WTC11 (cell line): ENCODE results near the gene STARD9.

Experiments used
- ATF1 ChIP-seq: sonication (generic); formaldehyde crosslinking; IDR thresholded peaks from 2 replicates; pipeline ENCODE4 v1.8.1; 2023; ENCODE audit warnings: mild to moderate bottlenecking, moderate library complexity, missing genetic modification reagents
- ATF3 ChIP-seq: sonication (generic); formaldehyde crosslinking; conservative IDR thresholded peaks from 2 replicates; pipeline ENCODE4 v1.8.1; 2022; ENCODE audit warnings: mild to moderate bottlenecking, missing genetic modification reagents
- CTCF ChIP-seq: fragments of 200-600 bp; IDR thresholded peaks from 2 replicates; pipeline ENCODE4 v1.8.0; 2022; ENCODE audit warnings: antibody characterized with exemption
- E2F4 ChIP-seq: sonication (generic); formaldehyde crosslinking; IDR thresholded peaks from 2 replicates; pipeline ENCODE4 v1.8.1; 2022; ENCODE audit warnings: low read depth, mild to moderate bottlenecking, moderate library complexity, missing genetic modification reagents, borderline replicate concordance
- ESRRA ChIP-seq: sonication (generic); formaldehyde crosslinking; IDR thresholded peaks from 2 replicates; pipeline ENCODE4 v1.8.1; 2022; ENCODE audit warnings: mild to moderate bottlenecking, missing genetic modification reagents, borderline replicate concordance
- GABPB1 ChIP-seq: sonication (generic); formaldehyde crosslinking; IDR thresholded peaks from 2 replicates; pipeline ENCODE4 v1.8.1; 2023; ENCODE audit warnings: mild to moderate bottlenecking, missing genetic modification reagents
- JAZF1 ChIP-seq: fragments of 250-450 bp; sonication (Bioruptor Pico); IDR thresholded peaks from 2 replicates; pipeline ENCODE4 v1.9.0; 2021; ENCODE audit warnings: moderate library complexity, mild to moderate bottlenecking, inconsistent platforms
- RELA ChIP-seq: sonication (generic); formaldehyde crosslinking; IDR thresholded peaks from 2 replicates; pipeline ENCODE4 v1.8.1; 2022; ENCODE audit warnings: missing genetic modification reagents, mild to moderate bottlenecking, borderline replicate concordance
- SOX15 ChIP-seq: fragments of 250-450 bp; sonication (Bioruptor Pico); IDR thresholded peaks from 2 replicates; pipeline ENCODE4 v1.9.0; 2021; ENCODE audit warnings: mild to moderate bottlenecking
- SP1 ChIP-seq: sonication (generic); formaldehyde crosslinking; conservative IDR thresholded peaks from 2 replicates; pipeline ENCODE4 v1.8.1; 2022; ENCODE audit warnings: missing genetic modification reagents
- ZNF232 ChIP-seq: sonication (generic); formaldehyde crosslinking; IDR thresholded peaks from 2 replicates; pipeline ENCODE4 v1.8.0; 2022; ENCODE audit warnings: mild to moderate bottlenecking, missing genetic modification reagents
- ZNF416 ChIP-seq: fragments of 250-450 bp; sonication (Bioruptor Pico); IDR thresholded peaks from 2 replicates; pipeline ENCODE4 v1.9.0; 2021; ENCODE audit warnings: mild to moderate bottlenecking, inconsistent platforms
- ZNF423 ChIP-seq: fragments of 250-450 bp; sonication (Bioruptor Pico); IDR thresholded peaks from 2 replicates; pipeline ENCODE4 v2.1.2; 2022; ENCODE audit warnings: mild to moderate bottlenecking, moderate library complexity
- TF ChIP-seq, protein P1 (sequence below): sonication (generic); formaldehyde crosslinking; IDR thresholded peaks from 2 replicates; pipeline ENCODE4 v1.8.1; 2023; ENCODE audit warnings: mild to moderate bottlenecking, missing genetic modification reagents, moderate library complexity

GRCh38 chr15:42725331-42725903, 150.0 kb downstream of the STARD9 start:
- TF ChIP-seq ZNF423 (CRISPR knock-in tag) (no peak), ATF1 (CRISPR knock-in tag) (no peak), CTCF (no peak), SOX15 (CRISPR knock-in tag) (no peak), ZNF232 (no peak), ESRRA (CRISPR knock-in tag) (no peak), E2F4 (CRISPR knock-in tag) (no peak), RELA (no peak), JAZF1 (CRISPR knock-in tag) (no peak), SP1 (CRISPR knock-in tag) (no peak), ZNF416 (CRISPR knock-in tag) (no peak), ATF3 (CRISPR knock-in tag) (no peak), GABPB1 (CRISPR knock-in tag) (no peak)
- TF ChIP-seq, protein P1, sequence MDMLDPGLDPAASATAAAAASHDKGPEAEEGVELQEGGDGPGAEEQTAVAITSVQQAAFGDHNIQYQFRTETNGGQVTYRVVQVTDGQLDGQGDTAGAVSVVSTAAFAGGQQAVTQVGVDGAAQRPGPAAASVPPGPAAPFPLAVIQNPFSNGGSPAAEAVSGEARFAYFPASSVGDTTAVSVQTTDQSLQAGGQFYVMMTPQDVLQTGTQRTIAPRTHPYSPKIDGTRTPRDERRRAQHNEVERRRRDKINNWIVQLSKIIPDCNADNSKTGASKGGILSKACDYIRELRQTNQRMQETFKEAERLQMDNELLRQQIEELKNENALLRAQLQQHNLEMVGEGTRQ (CRISPR knock-in tag): no peak
